K562 (cell line): ENCODE measurements around the gene PPP1R15B. TPM values are rescaled to one million over a fixed set of nuclear protein-coding genes. Genes with fewer than 3 reads are reported as not detected.

Experiments used
- ASH1L ChIP-seq: fragments of 450-650 bp; IDR thresholded peaks from 2 replicates; pipeline ENCODE4 v1.6.1; 2018; ENCODE audit warnings: borderline replicate concordance, mild to moderate bottlenecking, low read depth; ENCODE audit not compliant: partially characterized antibody
- ATF1 ChIP-seq, 2 experiments: fragments of 450-650 bp in 1 of 2; IDR thresholded peaks; 2 replicates each; pipeline ENCODE4 v1.6.1; 2016; ENCODE audit warnings: missing compliant biosample characterization in 1 of 2, missing genetic modification characterization in 1 of 2
- BRD9 ChIP-seq: fragments of 450-650 bp; IDR thresholded peaks from 2 replicates; pipeline ENCODE4 v1.6.1; 2018; ENCODE audit warnings: low read depth; ENCODE audit not compliant: partially characterized antibody
- CBFA2T3 ChIP-seq: fragments of 450-650 bp; IDR thresholded peaks from 2 replicates; pipeline ENCODE4 v1.6.1; 2017
- CBX5 ChIP-seq: IDR thresholded peaks from 2 replicates; pipeline ENCODE4 v1.6.1; 2014; ENCODE audit warnings: low read depth, borderline replicate concordance
- CCNT2 ChIP-seq: IDR thresholded peaks from 2 replicates; pipeline ENCODE4 v1.6.1; 2011; ENCODE audit warnings: borderline replicate concordance, low read depth, mild to moderate bottlenecking, moderate library complexity, mixed read lengths, low read length; ENCODE audit not compliant: insufficient read length; ENCODE audit errors: extremely low read depth
- DIDO1 ChIP-seq: fragments of 450-650 bp; IDR thresholded peaks from 2 replicates; pipeline ENCODE4 v1.6.1; 2016; ENCODE audit warnings: low read depth, missing biosample characterization, missing genetic modification characterization
- FOS ChIP-seq: IDR thresholded peaks from 3 replicates; pipeline ENCODE4 v1.6.1; 2011; ENCODE audit not compliant: insufficient read length; ENCODE audit errors: extremely low read depth
- GABPA ChIP-seq: fragments of 200-800 bp; sonication (Bioruptor generic); conservative IDR thresholded peaks from 2 replicates; pipeline ENCODE4 v1.6.1; 2016; ENCODE audit warnings: low read depth, missing genetic modification characterization, missing compliant biosample characterization
- GTF2F1 ChIP-seq: IDR thresholded peaks from 2 replicates; pipeline ENCODE4 v1.6.1; 2011; ENCODE audit warnings: low read depth, low read length, improper control_type of control experiment
- L3MBTL2 ChIP-seq: fragments of 450-650 bp; IDR thresholded peaks from 2 replicates; pipeline ENCODE4 v1.6.1; 2016; ENCODE audit warnings: mild to moderate bottlenecking, moderate library complexity
- MEF2D ChIP-seq: conservative IDR thresholded peaks from 2 replicates; pipeline ENCODE4 v1.6.1; 2016; ENCODE audit warnings: low read depth, missing genetic modification characterization, missing compliant biosample characterization
- MYNN ChIP-seq, 2 experiments: sonication (generic); formaldehyde crosslinking in 1 of 2; IDR thresholded peaks; 2 replicates each; pipeline versions ENCODE4 v1.5.0 to v1.6.1; 2016 to 2020; ENCODE audit warnings: antibody characterized with exemption in 1 of 2, missing genetic modification reagents in 1 of 2
- POLR2AphosphoS2 ChIP-seq: IDR thresholded peaks from 2 replicates; pipeline ENCODE4 v1.6.1; 2012; ENCODE audit warnings: low read length, improper control_type of control experiment
- RBM22 ChIP-seq: fragments of 200-400 bp; formaldehyde crosslinking; IDR thresholded peaks from 2 replicates; pipeline ENCODE4 v1.6.1; 2018; ENCODE audit warnings: low read length, low read depth; ENCODE audit not compliant: poor library complexity, severe bottlenecking
- RHOXF2B ChIP-seq: fragments of 250-450 bp; sonication (Bioruptor Pico); conservative IDR thresholded peaks from 2 replicates; pipeline ENCODE4 v1.5.1; 2021
- SLC30A9 ChIP-seq: fragments of 250-450 bp; sonication (Bioruptor Pico); IDR thresholded peaks from 2 replicates; pipeline ENCODE4 v1.8.0; 2022; ENCODE audit warnings: mild to moderate bottlenecking, moderate library complexity
- SP1 ChIP-seq: sonication (generic); formaldehyde crosslinking; IDR thresholded peaks from 2 replicates; pipeline ENCODE4 v1.8.1; 2022; ENCODE audit warnings: mild to moderate bottlenecking, missing genetic modification reagents
- STAG1 ChIP-seq: sonication (generic); formaldehyde crosslinking; IDR thresholded peaks from 2 replicates; pipeline ENCODE4 v1.5.0; 2020; ENCODE audit warnings: missing genetic modification reagents, borderline replicate concordance
- TARDBP ChIP-seq: fragments of 450-650 bp; IDR thresholded peaks from 2 replicates; pipeline ENCODE4 v1.6.1; 2016
- TBP ChIP-seq: optimal IDR thresholded peaks from 2 replicates; pipeline ENCODE3; 2011; ENCODE audit warnings: low read depth, low read length, improper control_type of control experiment
- ZNF146 ChIP-seq: IDR thresholded peaks from one replicate; pipeline ENCODE4 v1.6.1; 2018; ENCODE audit warnings: missing compliant biosample characterization; ENCODE audit not compliant: unreplicated experiment
- ZNF232 ChIP-seq: sonication (generic); formaldehyde crosslinking; IDR thresholded peaks from 2 replicates; pipeline ENCODE4 v1.8.0; 2022; ENCODE audit warnings: mild to moderate bottlenecking, missing genetic modification reagents
- polyA plus RNA-seq, 8 experiments: library from polyadenylated mRNA; depleted of rRNA in 4 of 8; stranded (reverse) in 5 of 8; unstranded in 3 of 8; fragments of >200 nt; fragmentation: Nextera tagmentation in 2 of 8; fragmentation: Illumina TruSeq in 1 of 8; extraction: Ambion mirVana in 2 of 8; extraction: Trizol in 1 of 8; gene quantifications; 2 replicates each; pipeline versions ENCODE4 v1.2.1 to v1.2.3, GENCODE V29; 2011 to 2014; ENCODE audit warnings: inconsistent platforms in 1 of 8, missing spikeins in 1 of 8
- total RNA-seq, 7 experiments: library from RNA; depleted of rRNA in 6 of 7; stranded (reverse); fragments of >200 nt in 6 of 7; fragmentation: Illumina TruSeq in 2 of 7; extraction: Trizol in 2 of 7; gene quantifications; 2 replicates each; pipeline versions ENCODE4 v1.2.1 to v1.2.3, GENCODE V29; 2011 to 2021; ENCODE audit warnings: low replicate concordance in 1 of 7
- TF ChIP-seq, protein P1 (sequence below): fragments of 450-650 bp; IDR thresholded peaks from 2 replicates; pipeline ENCODE4 v1.6.1; 2016; ENCODE audit warnings: low read depth, mild to moderate bottlenecking, moderate library complexity
- TF ChIP-seq, protein P2 (sequence below): fragments of 250-450 bp; sonication (Bioruptor Pico); IDR thresholded peaks from 2 replicates; pipeline ENCODE4 v1.4.0; 2020; ENCODE audit warnings: mild to moderate bottlenecking, moderate library complexity

The PPP1R15B gene
- total and polyA plus RNA-seq, 9 of the 15 experiments (the other 6 are each of a cell fraction or from before 2014, with no cell fraction given): 17.0 to 48.1 (median 30.8) TPM

DNA sequence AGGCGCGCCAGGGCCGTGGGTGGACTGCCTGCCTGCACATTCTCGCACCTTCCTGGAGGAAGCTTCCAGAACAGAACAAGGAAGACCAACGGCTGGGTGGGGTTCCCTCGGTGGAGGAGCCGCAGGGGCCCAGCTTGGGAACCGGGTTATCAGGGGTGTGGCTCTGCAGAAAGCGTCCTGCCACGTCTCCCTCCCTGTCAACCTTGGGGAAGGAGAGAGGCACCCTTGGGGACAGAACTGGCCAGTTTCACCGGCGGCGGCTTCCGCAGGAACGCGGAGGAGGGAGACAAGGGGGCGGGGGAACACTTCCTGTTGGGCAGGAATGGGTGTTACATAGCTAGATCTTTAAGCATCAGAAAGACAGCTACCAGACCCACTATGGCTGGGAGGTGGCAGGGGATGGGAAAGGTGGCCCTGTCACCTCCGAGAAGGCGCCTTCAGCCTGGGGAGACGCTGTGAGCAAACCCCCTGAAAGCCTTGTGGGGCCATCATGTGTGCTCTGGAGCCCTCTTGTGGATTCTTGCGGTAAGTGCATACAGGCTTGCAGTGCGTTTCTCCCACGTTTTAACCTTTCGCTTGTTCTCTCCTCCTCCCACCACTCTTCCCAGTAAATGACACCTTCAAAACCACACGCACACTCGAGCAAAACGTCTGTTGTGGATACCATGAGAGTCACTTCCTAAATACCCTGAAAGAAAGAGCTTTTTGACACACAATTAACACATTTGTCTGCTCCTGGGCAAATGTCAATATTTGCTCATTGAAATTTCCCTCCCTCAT lies 48.1 kb downstream of the PPP1R15B start (continued):
- 0 out of 2 replicates have a peak, but pooled peaks have one; percentile 26 for TF ChIP-seq MEF2D (tag)
- TF ChIP-seq ZNF232 (CRISPR knock-in tag): no peak
- TF ChIP-seq STAG1: peak; percentile 93
- TF ChIP-seq TARDBP: 0 out of 2 replicates have a peak, but pooled peaks have one; percentile 55
- TF ChIP-seq ATF1 (CRISPR knock-in tag; IDR thresholded peaks at IDR 0.05): no peak
- TF ChIP-seq ATF1 (tag; IDR thresholded peaks at IDR 0.05): peak; percentile 73
- no peak for TF ChIP-seq ASH1L
- peak; percentile 80 for TF ChIP-seq L3MBTL2
- TF ChIP-seq GABPA (tag): peak; percentile 94
- TF ChIP-seq, protein P1, sequence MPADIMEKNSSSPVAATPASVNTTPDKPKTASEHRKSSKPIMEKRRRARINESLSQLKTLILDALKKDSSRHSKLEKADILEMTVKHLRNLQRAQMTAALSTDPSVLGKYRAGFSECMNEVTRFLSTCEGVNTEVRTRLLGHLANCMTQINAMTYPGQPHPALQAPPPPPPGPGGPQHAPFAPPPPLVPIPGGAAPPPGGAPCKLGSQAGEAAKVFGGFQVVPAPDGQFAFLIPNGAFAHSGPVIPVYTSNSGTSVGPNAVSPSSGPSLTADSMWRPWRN: no peak
- TF ChIP-seq, protein P2, sequence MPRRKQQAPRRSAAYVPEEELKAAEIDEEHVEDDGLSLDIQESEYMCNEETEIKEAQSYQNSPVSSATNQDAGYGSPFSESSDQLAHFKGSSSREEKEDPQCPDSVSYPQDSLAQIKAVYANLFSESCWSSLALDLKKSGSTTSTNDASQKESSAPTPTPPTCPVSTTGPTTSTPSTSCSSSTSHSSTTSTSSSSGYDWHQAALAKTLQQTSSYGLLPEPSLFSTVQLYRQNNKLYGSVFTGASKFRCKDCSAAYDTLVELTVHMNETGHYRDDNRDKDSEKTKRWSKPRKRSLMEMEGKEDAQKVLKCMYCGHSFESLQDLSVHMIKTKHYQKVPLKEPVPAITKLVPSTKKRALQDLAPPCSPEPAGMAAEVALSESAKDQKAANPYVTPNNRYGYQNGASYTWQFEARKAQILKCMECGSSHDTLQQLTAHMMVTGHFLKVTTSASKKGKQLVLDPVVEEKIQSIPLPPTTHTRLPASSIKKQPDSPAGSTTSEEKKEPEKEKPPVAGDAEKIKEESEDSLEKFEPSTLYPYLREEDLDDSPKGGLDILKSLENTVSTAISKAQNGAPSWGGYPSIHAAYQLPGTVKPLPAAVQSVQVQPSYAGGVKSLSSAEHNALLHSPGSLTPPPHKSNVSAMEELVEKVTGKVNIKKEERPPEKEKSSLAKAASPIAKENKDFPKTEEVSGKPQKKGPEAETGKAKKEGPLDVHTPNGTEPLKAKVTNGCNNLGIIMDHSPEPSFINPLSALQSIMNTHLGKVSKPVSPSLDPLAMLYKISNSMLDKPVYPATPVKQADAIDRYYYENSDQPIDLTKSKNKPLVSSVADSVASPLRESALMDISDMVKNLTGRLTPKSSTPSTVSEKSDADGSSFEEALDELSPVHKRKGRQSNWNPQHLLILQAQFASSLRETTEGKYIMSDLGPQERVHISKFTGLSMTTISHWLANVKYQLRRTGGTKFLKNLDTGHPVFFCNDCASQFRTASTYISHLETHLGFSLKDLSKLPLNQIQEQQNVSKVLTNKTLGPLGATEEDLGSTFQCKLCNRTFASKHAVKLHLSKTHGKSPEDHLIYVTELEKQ (CRISPR knock-in tag): no peak
- TF ChIP-seq MYNN (IDR thresholded peaks at IDR 0.05): 0 out of 2 replicates have a peak, but pooled peaks have one; percentile 15
- no peak for TF ChIP-seq MYNN (CRISPR knock-in tag; IDR thresholded peaks at IDR 0.05)
- peak; percentile 93 for TF ChIP-seq BRD9
- TF ChIP-seq GTF2F1: no peak
- TF ChIP-seq POLR2AphosphoS2: no peak
- TF ChIP-seq CBX5: no peak
- peak; percentile 67; the same call in 1 of the 2 replicates for TF ChIP-seq RHOXF2B
- no peak for TF ChIP-seq ZNF146 (CRISPR knock-in tag)
- no peak for TF ChIP-seq RBM22
- TF ChIP-seq FOS: no peak
- no peak for TF ChIP-seq CCNT2
- no peak for TF ChIP-seq SLC30A9 (CRISPR knock-in tag)
- TF ChIP-seq CBFA2T3: no peak
- no peak for TF ChIP-seq TBP
- peak; percentile 57 for TF ChIP-seq SP1 (CRISPR knock-in tag)
- TF ChIP-seq DIDO1: no peak; the same call in 1 of the 2 replicates
